Smooth muscle cell (in vitro differentiated cells): ENCODE measurements around the gene SRD5A3. TPM values are rescaled to one million over a fixed set of nuclear protein-coding genes. Genes with fewer than 3 reads are reported as not detected.

ENCODE experiments used
- DNase-seq: peaks from one replicate; lab custom pipeline; 2025; ENCODE audit not compliant: unreplicated experiment; lab: John Stamatoyannopoulos, UW
- H2AFZ ChIP-seq: fragments of 200-600 bp; sonication (generic); 2 replicates; pipeline ENCODE4 v1.6.0; 2016; ENCODE audit warnings: antibody characterized with exemption, low read depth, mild to moderate bottlenecking
- H3F3A ChIP-seq: fragments of 200-600 bp; sonication (generic); 2 replicates; pipeline ENCODE4 v1.6.0; 2017; ENCODE audit warnings: antibody characterized with exemption, low read depth
- H3K27ac ChIP-seq: fragments of 200-600 bp; sonication (generic); 2 replicates; pipeline ENCODE4 v1.5.1; 2016; ENCODE audit warnings: low read depth, mild to moderate bottlenecking
- H3K27me3 ChIP-seq: fragments of 200-600 bp; sonication (generic); 2 replicates; pipeline ENCODE4 v1.6.1; 2016; ENCODE audit warnings: low read depth, mild to moderate bottlenecking
- H3K36me3 ChIP-seq: fragments of 200-600 bp; sonication (generic); 2 replicates; pipeline ENCODE4 v1.5.1; 2016; ENCODE audit warnings: low read depth
- H3K4me1 ChIP-seq: fragments of 200-600 bp; sonication (generic); 2 replicates; pipeline ENCODE4 v1.5.1; 2016; ENCODE audit warnings: low read depth
- H3K4me2 ChIP-seq: fragments of 200-600 bp; sonication (generic); 2 replicates; pipeline ENCODE4 v1.6.0; 2016; ENCODE audit warnings: mild to moderate bottlenecking
- H3K4me3 ChIP-seq: fragments of 200-600 bp; sonication (generic); 2 replicates; pipeline ENCODE4 v1.5.1; 2016; ENCODE audit warnings: mild to moderate bottlenecking
- H3K79me2 ChIP-seq: fragments of 200-600 bp; sonication (generic); 2 replicates; pipeline ENCODE4 v1.6.0; 2016; ENCODE audit warnings: low read depth, mild to moderate bottlenecking
- H3K9ac ChIP-seq: fragments of 200-600 bp; sonication (generic); 2 replicates; pipeline ENCODE4 v1.6.0; 2016; ENCODE audit warnings: low read depth
- H3K9me3 ChIP-seq: fragments of 200-600 bp; sonication (generic); replicated peaks from 2 replicates; pipeline ENCODE4 v1.5.1; 2016; ENCODE audit warnings: low read depth
- H4K20me1 ChIP-seq: fragments of 200-600 bp; sonication (generic); 2 replicates; pipeline ENCODE4 v1.6.0; 2016; ENCODE audit warnings: low read depth
- WGBS: methylation state at CpG from one replicate; pipeline ENCODE4 v1.1.7; 2016; ENCODE audit warnings: low lambda C conversion rate; 5-methylcytosine and 5-hydroxymethylcytosine counted together
- polyA plus RNA-seq: library from polyadenylated mRNA; unstranded; fragments of >200 nt; fragmentation: Nextera tagmentation; extraction: Ambion mirVana; gene quantifications from 2 replicates; pipeline ENCODE4 v1.2.1, GENCODE V29; 2016
- total RNA-seq: library from RNA; depleted of rRNA; stranded (reverse); fragments of >200 nt; gene quantifications from 2 replicates; pipeline ENCODE4 v1.2.3, GENCODE V29; 2014
- TF ChIP-seq, protein P1 (sequence below): fragments of 200-600 bp; sonication (generic); IDR thresholded peaks from 2 replicates; pipeline ENCODE4 v1.5.1; 2017; ENCODE audit warnings: borderline replicate concordance, mild to moderate bottlenecking, antibody characterized with exemption; ENCODE audit not compliant: insufficient read depth, poor library complexity, severe bottlenecking

Gene SRD5A3
- total and polyA plus RNA-seq, 2 experiments from 2014 or later = 18.1 to 37.3 TPM

DNA sequence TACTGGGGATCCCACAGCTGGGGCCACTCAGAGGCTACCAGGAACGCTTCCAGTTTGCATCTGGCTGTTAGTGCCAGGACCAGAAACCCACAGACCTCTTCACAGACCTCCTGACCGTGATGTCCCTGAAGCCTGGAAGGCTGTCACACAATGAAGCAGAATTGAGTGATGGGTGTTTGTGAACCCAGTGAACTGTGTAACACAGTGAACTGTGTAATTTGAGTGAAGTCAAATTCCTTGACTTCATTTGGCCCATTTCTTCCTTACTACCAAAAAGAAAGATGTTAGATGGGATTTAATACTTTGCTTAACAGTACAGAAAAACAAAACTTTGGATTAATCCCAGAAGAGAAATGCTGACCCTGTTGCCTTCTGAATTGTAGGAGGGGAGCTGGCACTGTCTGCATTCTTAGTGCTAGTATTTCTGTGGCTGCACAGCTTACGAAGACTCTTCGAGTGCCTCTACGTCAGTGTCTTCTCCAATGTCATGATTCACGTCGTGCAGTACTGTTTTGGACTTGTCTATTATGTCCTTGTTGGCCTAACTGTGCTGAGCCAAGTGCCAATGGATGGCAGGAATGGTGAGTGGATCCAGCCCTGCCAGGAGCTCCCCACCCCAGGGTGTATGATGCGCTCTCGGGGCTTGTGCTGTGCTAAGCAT is 17.8 kb downstream of the SRD5A3 start:
- H3K27ac ChIP-seq = no peak overlapping the region
- H2AFZ ChIP-seq = no peak overlapping the region
- TF ChIP-seq, protein P1, sequence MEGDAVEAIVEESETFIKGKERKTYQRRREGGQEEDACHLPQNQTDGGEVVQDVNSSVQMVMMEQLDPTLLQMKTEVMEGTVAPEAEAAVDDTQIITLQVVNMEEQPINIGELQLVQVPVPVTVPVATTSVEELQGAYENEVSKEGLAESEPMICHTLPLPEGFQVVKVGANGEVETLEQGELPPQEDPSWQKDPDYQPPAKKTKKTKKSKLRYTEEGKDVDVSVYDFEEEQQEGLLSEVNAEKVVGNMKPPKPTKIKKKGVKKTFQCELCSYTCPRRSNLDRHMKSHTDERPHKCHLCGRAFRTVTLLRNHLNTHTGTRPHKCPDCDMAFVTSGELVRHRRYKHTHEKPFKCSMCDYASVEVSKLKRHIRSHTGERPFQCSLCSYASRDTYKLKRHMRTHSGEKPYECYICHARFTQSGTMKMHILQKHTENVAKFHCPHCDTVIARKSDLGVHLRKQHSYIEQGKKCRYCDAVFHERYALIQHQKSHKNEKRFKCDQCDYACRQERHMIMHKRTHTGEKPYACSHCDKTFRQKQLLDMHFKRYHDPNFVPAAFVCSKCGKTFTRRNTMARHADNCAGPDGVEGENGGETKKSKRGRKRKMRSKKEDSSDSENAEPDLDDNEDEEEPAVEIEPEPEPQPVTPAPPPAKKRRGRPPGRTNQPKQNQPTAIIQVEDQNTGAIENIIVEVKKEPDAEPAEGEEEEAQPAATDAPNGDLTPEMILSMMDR = no peak
- no peak overlapping the region for H3K9ac ChIP-seq
- no peaks in the 10 kb centered on the region for H3K36me3 ChIP-seq
- H3F3A ChIP-seq = no peaks in the 10 kb centered on the region
- H3K27me3 ChIP-seq = no peaks in the 10 kb centered on the region
- no peaks in the 10 kb centered on the region for H3K9me3 ChIP-seq
- no peak for DNase-seq
- 91% methylated on average over 9 of the region's 9 CpGs for WGBS
- H3K4me1 ChIP-seq = peaks cover 7% of the 10 kb centered on the region
- H3K4me2 ChIP-seq = no peak overlapping the region
- no peak overlapping the region for H3K4me3 ChIP-seq
- no peaks in the 10 kb centered on the region for H3K79me2 ChIP-seq
- H4K20me1 ChIP-seq = no peaks in the 10 kb centered on the region

DNA sequence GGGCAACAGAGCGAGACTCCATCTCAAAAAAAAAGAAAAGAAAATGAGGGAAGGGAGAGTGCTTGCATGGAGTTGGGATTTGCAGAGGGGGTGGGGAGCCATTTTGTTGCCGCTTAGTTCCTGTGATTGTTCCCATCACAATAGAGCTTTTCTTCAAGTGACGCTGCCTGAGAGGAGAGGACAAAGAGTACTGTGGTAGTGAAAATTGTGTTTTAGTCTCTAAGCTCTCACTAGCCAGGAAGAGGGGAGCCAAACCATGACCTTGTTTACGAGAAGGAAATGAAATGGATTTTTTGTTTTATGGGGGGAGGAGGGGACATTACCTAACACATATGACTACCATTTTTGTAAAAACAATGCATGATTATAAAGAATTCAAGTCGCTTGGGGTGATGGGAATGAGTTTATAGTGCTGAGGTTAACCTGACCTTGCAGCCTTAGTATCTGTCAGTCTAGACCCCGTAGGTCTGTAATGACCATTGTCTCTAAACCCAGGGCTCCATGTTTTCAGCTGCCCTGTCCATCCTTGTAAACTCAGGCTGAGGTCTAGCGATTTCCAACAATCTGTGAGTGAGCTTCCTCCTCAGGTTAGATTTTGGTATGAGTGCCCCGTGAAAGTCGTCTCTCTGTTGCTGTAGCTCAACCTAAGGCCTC is 18.8 kb downstream of the SRD5A3 start:
- Histone ChIP-seq H3F3A (no peaks in the 10 kb centered on the region), H3K27me3 (no peaks in the 10 kb centered on the region), H3K4me3 (no peak overlapping the region), H3K36me3 (no peaks in the 10 kb centered on the region), H4K20me1 (no peaks in the 10 kb centered on the region), H3K9me3 (no peaks in the 10 kb centered on the region), H2AFZ (no peak overlapping the region), H3K79me2 (no peaks in the 10 kb centered on the region), H3K27ac (no peak overlapping the region), H3K4me2 (no peak overlapping the region), H3K4me1 (peaks cover 7% of the 10 kb centered on the region), H3K9ac (no peak overlapping the region)
- no peak for DNase-seq
- TF ChIP-seq, protein P1 = no peak
- 95% methylated on average over 9 of the region's 9 CpGs for WGBS

DNA sequence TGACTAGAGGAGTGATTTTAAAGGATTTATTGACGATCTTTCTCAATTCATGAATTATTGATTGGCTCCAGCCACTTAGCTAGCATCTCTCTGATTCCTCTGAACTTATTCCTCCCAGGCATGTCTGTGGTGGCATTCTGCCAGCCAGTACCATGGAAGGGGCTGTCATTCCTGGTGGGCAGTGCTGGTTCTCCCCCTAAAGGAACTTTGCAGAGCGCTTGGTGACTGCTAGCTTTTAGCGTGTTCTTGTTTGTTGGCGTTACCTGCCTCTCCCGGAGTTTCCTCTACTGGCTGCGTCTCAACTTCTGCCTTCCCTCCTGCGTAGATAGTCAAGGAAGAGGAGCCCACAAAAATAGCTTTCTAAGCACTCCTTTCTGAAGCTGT is 19.3 kb downstream of the SRD5A3 start:
- H2AFZ ChIP-seq = no peak overlapping the region
- H3K36me3 ChIP-seq = no peaks in the 10 kb centered on the region
- H3K4me1 ChIP-seq = peaks cover 7% of the 10 kb centered on the region
- H3K9me3 ChIP-seq = no peaks in the 10 kb centered on the region
- DNase-seq = no peak
- WGBS = 97% methylated on average over 7 of the region's 7 CpGs
- H3K4me3 ChIP-seq = no peak overlapping the region
- no peak overlapping the region for H3K27ac ChIP-seq
- H4K20me1 ChIP-seq = no peaks in the 10 kb centered on the region
- H3K79me2 ChIP-seq = no peaks in the 10 kb centered on the region
- H3K27me3 ChIP-seq = no peaks in the 10 kb centered on the region
- TF ChIP-seq, protein P1 = no peak
- no peak overlapping the region for H3K4me2 ChIP-seq
- H3K9ac ChIP-seq = no peak overlapping the region
- H3F3A ChIP-seq = no peaks in the 10 kb centered on the region
